Gastrocnemius medialis (tissue), 4 donors: ENCODE measurements around the gene IGLL1. TPM values are rescaled to one million over a fixed set of nuclear protein-coding genes. Genes with fewer than 3 reads are reported as not detected.

Experiments used
- ATAC-seq, 2 donors: fragments of 150-250 bp; one replicate each; pipeline ENCODE4 v1.9.1; 2016
- DNase-seq, 2 donors: peaks; one replicate each; pipeline ENCODE4 v3.0.0-alpha.2; 2019
- H3K27ac ChIP-seq, 4 donors: fragments of 200-600 bp; sonication (generic); 1 replicate in 1 of 4; 2 replicates in 3 of 4; pipeline ENCODE4 v1.5.1; 2016 to 2018; ENCODE audit warnings: mild to moderate bottlenecking in 2 of 4, moderate library complexity in 1 of 4
- H3K27me3 ChIP-seq, 3 donors: fragments of 200-600 bp; sonication (generic) in 2 of 3; 1 replicate in 1 of 3; 2 replicates in 2 of 3; pipeline versions ENCODE4 v1.5.1 to v1.6.0; 2016 to 2019; ENCODE audit warnings: mild to moderate bottlenecking in 1 of 3, moderate library complexity in 1 of 3
- H3K36me3 ChIP-seq, 2 donors: fragments of 200-600 bp; sonication (generic) in 1 of 2; one replicate each; pipeline ENCODE4 v1.5.1; 2017 to 2018
- H3K4me1 ChIP-seq, 2 donors: fragments of 200-600 bp; sonication (generic) in 1 of 2; one replicate each; pipeline ENCODE4 v1.5.1; 2016 to 2017; ENCODE audit warnings: mild to moderate bottlenecking in 2 of 2
- H3K4me3 ChIP-seq, 4 donors: fragments of 200-600 bp; sonication (generic) in 3 of 4; 1 replicate in 1 of 4; 2 replicates in 3 of 4; pipeline ENCODE4 v1.5.1; 2016 to 2019; ENCODE audit warnings: mild to moderate bottlenecking in 2 of 4
- H3K9me3 ChIP-seq, 3 donors: fragments of 200-600 bp; sonication (generic) in 2 of 3; 1 replicate in 1 of 3; 2 replicates in 2 of 3; pipeline ENCODE4 v1.5.1; 2016 to 2019
- CTCF ChIP-seq, 5 experiments: fragments of 450-650 bp in 3 of 5; fragments of 200-600 bp in 2 of 5; sonication (generic) in 2 of 5; IDR thresholded peaks in 4 of 5; conservative IDR thresholded peaks in 1 of 5; 1 replicate in 4 of 5; 2 replicates in 1 of 5; pipeline ENCODE4 v1.5.1; 2016 to 2019; ENCODE audit warnings: antibody characterized with exemption in 5 of 5, mild to moderate bottlenecking in 3 of 5, moderate library complexity in 3 of 5
- POLR2A ChIP-seq, 2 donors: fragments of 450-650 bp; IDR thresholded peaks; one replicate each; pipeline ENCODE4 v1.6.1; 2017; ENCODE audit warnings: antibody characterized with exemption in 2 of 2, mild to moderate bottlenecking in 2 of 2, moderate library complexity in 2 of 2
- in situ Hi-C, 4 donors: fragments of 200-750 bp; cut with MboI; loops; one replicate each; pipeline versions ENCODE4 v1.15.0 to v1.8.0; 2017; ENCODE audit warnings: low sequenced_read_pairs in 4 of 4
- intact Hi-C: fragments of 100-400 bp; cut with DNase I; formaldehyde crosslinking; loops from one replicate; pipeline ENCODE4 v1.15.1; 2023; ENCODE audit warnings: low total_unique reads
- total RNA-seq, 4 donors: library from RNA; depleted of rRNA; stranded (reverse); fragments of >200 nt; gene quantifications; one replicate each; pipeline versions ENCODE4 v1.1.0 to v1.2.3, GENCODE V29; 2016

Gene IGLL1
- total RNA-seq, 4 donors from 2014 or later = not detected

DNA sequence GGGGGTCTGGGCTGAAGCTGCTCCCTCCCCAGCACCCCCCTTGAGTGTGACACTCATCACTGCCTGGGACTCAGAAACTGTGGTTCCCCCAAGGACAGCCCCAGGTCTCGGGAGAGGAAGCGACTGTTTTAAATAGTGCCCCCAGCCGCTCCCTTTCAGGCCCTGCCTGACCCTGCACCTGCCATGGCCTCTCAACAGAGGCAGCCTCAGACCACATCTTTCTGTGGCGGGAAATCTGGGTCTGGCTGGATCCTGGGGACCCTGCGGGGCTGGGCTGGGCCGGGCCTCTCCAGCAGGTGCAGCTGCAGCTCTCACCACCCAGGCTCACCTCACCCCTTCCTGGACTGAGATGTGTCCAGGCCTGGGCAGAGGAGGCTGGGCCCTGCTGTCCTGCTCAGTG lies 3.7 kb upstream of the IGLL1 start:
- Histone ChIP-seq H3K27ac (no peak overlapping the region), H3K4me3 (no peak overlapping the region), H3K27me3 (no peaks in the 10 kb centered on the region), H3K36me3 (no peaks in the 10 kb centered on the region), H3K4me1 (no peaks in the 10 kb centered on the region), H3K9me3 (no peaks in the 10 kb centered on the region)
- intact Hi-C loops = no loop called here
- TF ChIP-seq POLR2A (IDR thresholded peaks at IDR 0.05) = no peak
- TF ChIP-seq CTCF (IDR thresholded peaks at IDR 0.05 in 4 of 5, conservative IDR thresholded peaks at IDR 0.05 in 1 of 5) = no peak
- no peak for ATAC-seq
- in situ Hi-C loops = no loop called here
- no peak for DNase-seq

DNA sequence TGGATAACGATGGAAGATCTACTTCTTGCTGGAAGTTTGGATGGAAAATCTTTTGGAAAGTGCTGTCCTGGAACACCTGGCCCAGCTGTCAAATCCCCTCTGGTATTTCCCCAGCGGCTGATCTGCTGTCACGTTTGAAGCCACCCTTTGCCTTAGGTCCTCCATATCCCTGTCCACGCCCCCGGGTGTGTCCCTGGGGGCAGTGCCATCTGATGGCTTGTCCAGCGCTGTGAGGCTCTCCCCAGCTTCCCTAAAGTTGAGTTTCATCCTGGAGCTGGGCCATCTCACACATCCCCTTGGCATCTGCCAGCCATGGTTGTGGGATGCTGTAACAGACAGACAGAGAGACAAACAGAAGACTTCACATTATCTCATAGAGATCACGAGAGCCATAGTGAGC lies 3.1 kb upstream of the IGLL1 start:
- Histone ChIP-seq H3K4me1 (no peaks in the 10 kb centered on the region), H3K27me3 (no peaks in the 10 kb centered on the region), H3K27ac (no peak overlapping the region), H3K36me3 (no peaks in the 10 kb centered on the region), H3K4me3 (no peak overlapping the region), H3K9me3 (no peaks in the 10 kb centered on the region)
- TF ChIP-seq POLR2A (IDR thresholded peaks at IDR 0.05) (no peak), CTCF (IDR thresholded peaks at IDR 0.05 in 4 of 5, conservative IDR thresholded peaks at IDR 0.05 in 1 of 5) (no peak)
- no peak for DNase-seq
- in situ Hi-C loops (no loop called here), intact Hi-C loops (no loop called here)
- ATAC-seq = no peak

DNA sequence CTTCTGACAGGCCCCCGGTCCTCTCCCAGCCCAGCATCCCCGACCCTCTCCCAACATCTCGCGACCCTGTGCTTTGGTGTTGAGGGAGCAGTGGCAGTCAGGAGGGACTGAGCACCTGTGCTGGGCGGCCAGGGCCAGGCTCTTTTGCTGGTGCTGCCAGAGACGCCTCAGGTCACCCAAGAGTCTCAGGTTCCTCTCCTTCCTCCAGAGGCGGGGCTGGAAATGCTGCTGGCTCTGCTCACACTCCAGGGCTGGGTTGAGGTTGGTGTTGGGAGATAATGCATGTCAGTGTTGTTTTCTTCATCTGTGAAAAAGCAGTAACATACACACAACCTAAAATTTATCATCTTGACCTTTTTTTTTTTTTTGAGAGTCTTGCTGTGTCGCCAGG lies 1.2 kb upstream of the IGLL1 start:
- TF ChIP-seq POLR2A (IDR thresholded peaks at IDR 0.05) (no peak), CTCF (IDR thresholded peaks at IDR 0.05 in 4 of 5, conservative IDR thresholded peaks at IDR 0.05 in 1 of 5) (no peak)
- ATAC-seq (no peak), DNase-seq (no peak)
- no peaks in the 10 kb centered on the region for H3K4me1 ChIP-seq
- no peak overlapping the region for H3K27ac ChIP-seq
- intact Hi-C loops = no loop called here
- H3K9me3 ChIP-seq = no peaks in the 10 kb centered on the region
- H3K4me3 ChIP-seq = no peak overlapping the region
- in situ Hi-C loops = no loop called here
- H3K36me3 ChIP-seq = no peaks in the 10 kb centered on the region
- H3K27me3 ChIP-seq = no peaks in the 10 kb centered on the region

- DNase-seq = no peak
- no peak overlapping the region for H3K4me3 ChIP-seq
- no peaks in the 10 kb centered on the region for H3K9me3 ChIP-seq
- H3K27ac ChIP-seq = no peak overlapping the region
- intact Hi-C loops (no loop called here), in situ Hi-C loops (no loop called here)
- H3K4me1 ChIP-seq = no peaks in the 10 kb centered on the region
- no peaks in the 10 kb centered on the region for H3K36me3 ChIP-seq
- no peaks in the 10 kb centered on the region for H3K27me3 ChIP-seq
- TF ChIP-seq POLR2A (IDR thresholded peaks at IDR 0.05) = no peak
- no peak for TF ChIP-seq CTCF (IDR thresholded peaks at IDR 0.05 in 4 of 5, conservative IDR thresholded peaks at IDR 0.05 in 1 of 5)
- no peak for ATAC-seq
These were observed 628 bp upstream of the IGLL1 start for GRCh38 chr22:23580576-23581259.

- no peaks in the 10 kb centered on the region for H3K9me3 ChIP-seq
- H3K4me1 ChIP-seq = no peaks in the 10 kb centered on the region
- in situ Hi-C loops = no loop called here
- TF ChIP-seq POLR2A (IDR thresholded peaks at IDR 0.05) (no peak), CTCF (IDR thresholded peaks at IDR 0.05 in 4 of 5, conservative IDR thresholded peaks at IDR 0.05 in 1 of 5) (no peak)
- no peak for ATAC-seq
- no peak overlapping the region for H3K4me3 ChIP-seq
- intact Hi-C loops = no loop called here
- no peaks in the 10 kb centered on the region for H3K36me3 ChIP-seq
- no peaks in the 10 kb centered on the region for H3K27me3 ChIP-seq
- H3K27ac ChIP-seq = no peak overlapping the region
- DNase-seq = no peak
These were observed 810 bp downstream of the IGLL1 start for GRCh38 chr22:23579280-23579679.
